Ascending aorta (tissue), 2 donors: ENCODE data around the gene ADAMTS19. TPM values are rescaled to one million over a fixed set of nuclear protein-coding genes. Genes with fewer than 3 reads are reported as not detected.

Source experiments
- DNase-seq, 2 donors: peaks; one replicate each; pipeline ENCODE4 v3.0.0-alpha.2; 2019; ENCODE audit warnings: low spot score in 2 of 2
- H3K27ac ChIP-seq, 2 donors: fragments of 200-600 bp; sonication (generic); one replicate each; pipeline ENCODE4 v1.5.1; 2016 to 2017; ENCODE audit warnings: mild to moderate bottlenecking in 1 of 2
- H3K27me3 ChIP-seq: fragments of 200-600 bp; sonication (generic); one replicate; pipeline ENCODE4 v1.5.1; 2017
- H3K36me3 ChIP-seq, 2 donors: fragments of 200-600 bp; sonication (generic); one replicate each; pipeline ENCODE4 v1.5.1; 2016
- H3K4me1 ChIP-seq, 2 donors: fragments of 200-600 bp; sonication (generic); one replicate each; pipeline ENCODE4 v1.5.1; 2016 to 2017; ENCODE audit warnings: mild to moderate bottlenecking in 1 of 2
- H3K4me3 ChIP-seq, 2 donors: fragments of 200-600 bp; sonication (generic); one replicate each; pipeline ENCODE4 v1.5.1; 2016 to 2017; ENCODE audit warnings: mild to moderate bottlenecking in 1 of 2
- H3K9me3 ChIP-seq, 2 donors: fragments of 200-600 bp; sonication (generic); one replicate each; pipeline ENCODE4 v1.5.1; 2016
- intact Hi-C: fragments of 100-400 bp; cut with DNase I; formaldehyde crosslinking; loops from one replicate; pipeline ENCODE4 v1.15.1; 2023
- total RNA-seq: library from RNA; depleted of rRNA; stranded (reverse); fragments of >200 nt; gene quantifications from one replicate; pipeline ENCODE4 v1.1.0, GENCODE V29; 2016
- TF ChIP-seq, protein P1 (sequence below), 3 experiments: fragments of 200-600 bp in 2 of 3; fragments of 450-650 bp in 1 of 3; sonication (generic) in 2 of 3; IDR thresholded peaks; one replicate each; pipeline ENCODE4 v1.5.1; 2016 to 2019; ENCODE audit warnings: antibody characterized with exemption in 3 of 3, mild to moderate bottlenecking in 1 of 3, moderate library complexity in 1 of 3

The ADAMTS19 gene
- total RNA-seq, 1 donor from 2014 or later: 0.32 TPM

DNA sequence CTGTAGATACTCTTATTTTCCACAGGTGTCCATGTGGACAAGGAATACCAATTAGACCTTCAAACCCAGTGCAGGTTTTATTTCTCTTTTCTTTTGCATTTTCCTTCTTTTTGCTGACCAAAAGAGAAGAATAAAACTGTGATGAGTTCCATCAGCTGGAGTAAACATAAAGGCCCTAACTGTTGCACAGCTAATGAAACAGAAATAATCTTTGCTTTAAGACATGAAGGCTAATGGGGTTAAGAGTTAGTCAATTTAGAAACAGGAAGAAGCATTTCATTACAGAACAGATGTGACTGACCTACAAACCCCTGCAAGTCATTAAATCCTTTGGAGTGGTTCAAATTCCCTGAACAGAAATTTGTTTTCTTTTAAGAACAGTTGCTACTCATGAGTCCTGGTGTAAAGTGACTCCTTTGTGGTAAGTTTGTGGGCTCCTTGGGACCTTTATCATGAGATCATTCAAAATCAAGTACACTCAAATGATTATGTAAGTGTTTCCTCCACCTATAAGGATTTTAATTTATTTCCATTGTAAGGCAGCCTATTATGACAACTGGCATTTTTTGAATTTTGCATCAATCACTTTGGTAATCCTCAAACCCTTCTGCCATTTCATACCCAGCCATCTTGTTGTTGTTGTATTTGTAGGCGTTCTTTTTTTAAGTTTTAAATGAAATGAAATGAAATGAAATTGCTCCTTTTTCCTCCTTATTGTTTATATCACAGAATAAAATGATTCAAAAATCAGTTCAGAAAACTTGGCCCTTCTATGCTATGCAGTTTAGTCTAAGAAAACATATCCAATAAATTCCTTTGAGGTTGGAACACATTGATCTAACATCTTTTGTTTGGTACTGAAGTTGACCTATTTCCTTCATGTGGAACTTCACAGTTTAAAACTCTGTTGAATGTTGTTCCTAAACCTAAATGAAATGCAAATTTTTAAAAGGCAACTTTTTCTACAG, 289.1 kb downstream of the ADAMTS19 start:
- no peak for DNase-seq
- H3K9me3 ChIP-seq: no peaks in the 10 kb centered on the region
- H3K27me3 ChIP-seq: no peaks in the 10 kb centered on the region
- H3K4me3 ChIP-seq: no peak overlapping the region
- H3K27ac ChIP-seq: no peak overlapping the region
- H3K4me1 ChIP-seq: no peaks in the 10 kb centered on the region
- no peaks in the 10 kb centered on the region for H3K36me3 ChIP-seq
- intact Hi-C loops: no loop called here
- TF ChIP-seq, protein P1, sequence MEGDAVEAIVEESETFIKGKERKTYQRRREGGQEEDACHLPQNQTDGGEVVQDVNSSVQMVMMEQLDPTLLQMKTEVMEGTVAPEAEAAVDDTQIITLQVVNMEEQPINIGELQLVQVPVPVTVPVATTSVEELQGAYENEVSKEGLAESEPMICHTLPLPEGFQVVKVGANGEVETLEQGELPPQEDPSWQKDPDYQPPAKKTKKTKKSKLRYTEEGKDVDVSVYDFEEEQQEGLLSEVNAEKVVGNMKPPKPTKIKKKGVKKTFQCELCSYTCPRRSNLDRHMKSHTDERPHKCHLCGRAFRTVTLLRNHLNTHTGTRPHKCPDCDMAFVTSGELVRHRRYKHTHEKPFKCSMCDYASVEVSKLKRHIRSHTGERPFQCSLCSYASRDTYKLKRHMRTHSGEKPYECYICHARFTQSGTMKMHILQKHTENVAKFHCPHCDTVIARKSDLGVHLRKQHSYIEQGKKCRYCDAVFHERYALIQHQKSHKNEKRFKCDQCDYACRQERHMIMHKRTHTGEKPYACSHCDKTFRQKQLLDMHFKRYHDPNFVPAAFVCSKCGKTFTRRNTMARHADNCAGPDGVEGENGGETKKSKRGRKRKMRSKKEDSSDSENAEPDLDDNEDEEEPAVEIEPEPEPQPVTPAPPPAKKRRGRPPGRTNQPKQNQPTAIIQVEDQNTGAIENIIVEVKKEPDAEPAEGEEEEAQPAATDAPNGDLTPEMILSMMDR (IDR thresholded peaks at IDR 0.05): no peak

DNA sequence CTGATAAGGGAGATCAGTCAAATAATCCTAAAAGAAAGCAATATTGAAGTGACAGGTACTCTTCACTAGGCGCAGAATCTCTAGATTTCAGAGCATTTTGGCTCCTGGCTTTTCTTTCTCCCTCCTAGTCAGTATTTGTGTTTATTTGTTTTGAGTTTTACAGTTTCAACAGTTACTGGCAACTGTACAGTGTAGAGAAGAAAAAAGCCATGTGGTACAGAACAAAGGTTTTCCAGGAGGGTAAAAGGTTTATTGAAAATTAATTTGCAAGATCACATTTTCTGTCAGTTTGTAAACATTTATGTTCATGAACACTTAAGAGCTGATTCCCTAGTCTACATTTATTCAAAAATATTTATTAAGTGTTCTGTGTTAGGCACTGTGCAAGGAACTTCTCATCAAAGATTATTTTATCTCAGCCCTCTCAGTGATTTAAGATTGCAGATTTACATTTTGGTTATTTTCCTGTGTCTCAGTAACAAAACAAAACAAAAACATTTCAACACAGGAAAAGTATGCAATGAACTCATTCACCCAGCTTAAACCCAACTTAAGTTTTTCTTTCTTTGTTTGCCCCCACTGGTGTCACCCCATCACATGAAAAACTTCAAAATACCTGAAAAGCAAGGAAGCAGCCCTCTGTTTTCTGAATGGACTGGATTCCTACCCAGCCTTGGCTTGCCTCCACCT, 300.7 kb downstream of the ADAMTS19 start:
- H3K9me3 ChIP-seq: no peaks in the 10 kb centered on the region
- TF ChIP-seq, protein P1 (IDR thresholded peaks at IDR 0.05): no peak
- H3K27ac ChIP-seq: no peak overlapping the region
- H3K4me1 ChIP-seq: no peaks in the 10 kb centered on the region
- no peaks in the 10 kb centered on the region for H3K36me3 ChIP-seq
- no peak for DNase-seq
- no peaks in the 10 kb centered on the region for H3K27me3 ChIP-seq
- intact Hi-C loops: no loop called here
- H3K4me3 ChIP-seq: no peak overlapping the region

DNA sequence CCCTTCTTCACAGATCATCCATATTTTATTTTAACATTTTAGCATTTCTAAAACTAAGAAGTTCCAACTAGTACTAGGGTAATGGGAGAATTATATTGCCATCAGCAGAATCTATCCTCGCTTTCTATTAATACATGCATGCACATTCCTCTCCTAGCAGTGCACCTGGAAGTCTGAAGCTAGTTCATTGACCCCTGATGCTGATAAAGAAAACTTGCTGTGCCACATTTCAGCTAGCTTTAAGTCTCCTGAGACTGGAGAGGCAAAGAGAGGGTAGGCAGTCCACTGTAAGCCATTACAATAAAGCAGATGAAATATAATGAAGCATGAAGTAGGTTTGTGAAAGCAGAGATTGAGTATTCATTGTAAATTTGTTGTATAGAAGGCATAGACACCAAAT, 303.6 kb downstream of the ADAMTS19 start:
- intact Hi-C loops: no loop called here
- H3K27ac ChIP-seq: no peak overlapping the region
- H3K4me1 ChIP-seq: no peaks in the 10 kb centered on the region
- H3K9me3 ChIP-seq: no peaks in the 10 kb centered on the region
- TF ChIP-seq, protein P1 (IDR thresholded peaks at IDR 0.05): no peak
- no peak for DNase-seq
- H3K27me3 ChIP-seq: no peaks in the 10 kb centered on the region
- H3K4me3 ChIP-seq: no peak overlapping the region
- H3K36me3 ChIP-seq: no peaks in the 10 kb centered on the region

DNA sequence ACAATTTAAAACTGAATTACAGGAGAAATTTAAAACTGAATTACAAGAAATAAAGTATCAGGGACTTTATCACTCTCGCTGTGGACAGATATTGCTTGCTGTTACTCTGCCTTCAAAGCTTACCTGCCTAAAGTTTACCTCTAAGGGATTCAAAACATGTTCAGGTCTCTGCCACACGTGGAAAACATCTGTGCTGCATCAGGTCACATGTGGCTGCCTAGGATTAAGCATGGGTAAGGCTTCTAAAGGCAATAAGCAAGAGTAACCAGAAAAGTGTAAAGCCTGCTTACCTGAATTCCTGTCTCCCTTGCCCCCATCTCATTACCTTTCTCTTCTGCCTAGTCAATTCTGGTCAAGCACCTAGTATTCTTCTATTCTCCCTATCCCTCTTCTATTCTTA, 306.7 kb downstream of the ADAMTS19 start:
- no peak for DNase-seq
- Histone ChIP-seq H3K27ac (no peak overlapping the region), H3K9me3 (no peaks in the 10 kb centered on the region), H3K4me3 (no peak overlapping the region), H3K36me3 (no peaks in the 10 kb centered on the region), H3K27me3 (no peaks in the 10 kb centered on the region), H3K4me1 (no peaks in the 10 kb centered on the region)
- intact Hi-C loops: loop anchor here (5.0 kb wide), 4 partner anchors 104 to 1554 kb away; no protein-coding TSS in a partner anchor
- TF ChIP-seq, protein P1 (IDR thresholded peaks at IDR 0.05): no peak

DNA sequence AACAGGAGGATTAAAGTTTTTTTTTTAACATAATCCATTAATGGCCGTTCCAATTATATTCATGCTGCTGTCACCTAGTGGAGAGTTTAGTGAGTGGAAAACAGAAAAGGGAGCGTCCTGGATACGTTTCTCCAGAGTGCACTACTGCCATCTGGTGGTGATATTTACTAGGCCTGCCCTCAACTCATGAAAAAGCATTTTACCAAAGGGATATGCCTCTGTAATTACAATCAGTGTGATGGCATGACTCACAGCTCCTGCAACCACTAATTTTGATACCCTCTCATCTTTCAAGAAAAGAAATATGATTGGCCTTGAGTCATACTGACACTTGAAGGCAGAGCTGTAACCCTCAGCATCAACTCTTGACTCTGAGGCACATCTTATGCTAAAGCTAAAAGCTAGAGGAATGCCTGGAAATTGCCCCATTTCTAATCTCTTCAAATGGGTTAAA, 307.9 kb downstream of the ADAMTS19 start:
- H3K4me3 ChIP-seq: no peak overlapping the region
- intact Hi-C loops: loop anchor here (5.0 kb wide), 4 partner anchors 106 to 1556 kb away; no protein-coding TSS in a partner anchor
- DNase-seq: peak in 1 of 2 donors; percentile 75
- TF ChIP-seq, protein P1 (IDR thresholded peaks at IDR 0.05): peak; percentile 68 to 93 (median 85)
- no peaks in the 10 kb centered on the region for H3K27me3 ChIP-seq
- no peaks in the 10 kb centered on the region for H3K9me3 ChIP-seq
- no peaks in the 10 kb centered on the region for H3K36me3 ChIP-seq
- H3K4me1 ChIP-seq: no peaks in the 10 kb centered on the region
- no peak overlapping the region for H3K27ac ChIP-seq
